Cerebellar cortex (tissue), 1 donor: ENCODE data around the gene CAPZB.

Experiments used
- DNase-seq: peaks from one replicate; pipeline ENCODE4 v3.0.0-alpha.2; 2015; ENCODE audit warnings: low spot score

CAPZB gene

GRCh38 chr1:19448491-19449439 is 36.6 kb downstream of the CAPZB start:
- no peak for DNase-seq

DNA sequence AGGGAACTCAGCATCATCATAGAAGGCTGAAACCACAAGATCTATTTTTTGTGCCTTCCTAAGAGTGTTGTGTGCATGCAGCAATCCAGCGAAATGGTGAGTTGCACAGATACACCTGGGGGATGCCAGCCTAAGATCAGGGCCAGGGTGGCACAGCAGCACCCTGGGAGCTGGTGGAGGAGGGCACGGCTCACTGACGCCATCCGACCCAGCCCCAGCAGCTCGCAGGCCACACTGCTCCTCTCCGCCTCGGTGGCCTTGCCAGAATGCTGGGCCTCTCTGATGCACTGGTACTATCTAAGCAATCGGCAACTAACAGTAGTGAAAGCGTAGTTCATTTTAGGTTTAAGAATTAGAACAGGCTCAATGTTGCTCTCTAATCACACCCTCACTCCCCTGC is 37.8 kb downstream of the CAPZB start:
- no peak for DNase-seq

DNA sequence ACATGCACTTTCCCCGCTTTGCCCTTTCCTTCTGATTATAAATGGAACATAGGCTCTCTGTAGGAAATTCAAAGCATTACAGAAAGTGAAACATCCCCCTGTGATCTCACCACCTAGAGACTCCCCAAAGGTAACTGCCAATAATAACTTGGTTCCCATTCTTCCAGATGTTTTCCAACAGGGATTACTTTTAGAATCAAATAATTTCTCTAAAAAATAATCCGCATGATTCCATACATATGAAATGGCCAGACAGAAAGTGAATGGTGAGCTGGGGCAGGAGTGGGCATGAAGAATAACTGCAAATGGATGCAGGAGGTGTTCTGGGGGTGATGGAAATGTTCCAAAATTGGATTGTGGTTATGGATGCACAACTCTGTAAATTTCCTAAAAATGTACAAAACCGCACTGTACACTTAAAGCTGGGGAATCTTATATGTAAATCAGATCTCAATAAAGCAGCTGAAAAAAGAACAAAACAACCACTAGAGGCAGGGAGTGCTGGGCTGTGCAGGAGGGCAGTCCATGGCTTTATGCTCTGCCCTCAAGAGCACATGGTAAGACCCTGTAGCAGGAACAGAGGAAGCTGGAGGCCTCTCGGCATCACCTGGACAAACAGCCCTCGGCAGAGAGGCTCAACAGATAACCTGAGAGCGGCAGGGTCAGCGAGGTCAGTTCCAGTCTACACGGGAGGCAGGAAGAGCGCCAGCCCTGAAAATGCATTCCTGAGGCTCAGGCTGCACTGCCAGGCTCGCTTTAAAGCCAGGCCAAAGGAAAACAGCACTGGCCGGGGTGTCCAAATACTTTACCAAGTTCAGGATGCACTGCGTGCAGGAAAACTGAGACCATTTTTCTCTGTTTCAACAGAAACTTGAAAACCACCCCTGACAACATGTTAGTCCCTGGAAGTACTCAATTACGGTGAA is 39.7 kb downstream of the CAPZB start:
- DNase-seq = no peak

DNA sequence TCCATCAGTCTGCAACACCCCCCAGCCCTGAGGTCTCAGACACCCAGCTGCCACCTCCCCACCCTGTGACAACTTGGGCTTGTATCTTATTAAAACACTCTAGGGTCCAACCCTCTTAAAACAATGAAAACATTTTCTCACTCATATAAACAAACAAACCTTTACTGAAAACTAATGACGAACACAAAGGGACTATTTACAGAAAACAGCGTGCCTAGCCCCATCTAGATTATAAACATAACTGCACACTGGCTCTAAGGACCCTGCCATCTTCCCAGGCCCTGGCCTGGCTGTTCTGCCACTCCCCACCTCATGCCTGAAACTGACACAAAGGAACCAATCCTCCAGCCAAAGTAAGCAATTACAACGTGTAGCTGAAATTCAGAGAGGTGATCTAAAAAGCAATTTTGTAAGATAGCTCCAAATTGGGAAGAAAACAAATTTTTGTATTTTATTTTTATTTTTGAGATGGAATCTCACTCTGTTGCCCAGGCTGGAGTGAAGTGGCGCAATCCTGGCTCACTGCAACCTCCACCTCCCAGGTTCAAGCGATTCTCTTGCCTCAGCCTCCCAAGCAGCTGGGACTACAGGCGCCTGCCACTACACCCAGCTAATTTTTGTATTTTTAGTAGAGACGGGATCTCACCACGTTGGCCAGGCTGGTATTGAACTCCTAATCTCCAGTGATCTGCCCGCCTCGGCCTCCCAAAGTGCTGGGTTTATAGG is 40.9 kb downstream of the CAPZB start:
- no peak for DNase-seq

- no peak for DNase-seq
Measured at GRCh38 chr1:19443326-19443725, 42.0 kb downstream of the CAPZB start.

- DNase-seq = no peak
Measured at GRCh38 chr1:19442154-19443096, 42.9 kb downstream of the CAPZB start.

DNA sequence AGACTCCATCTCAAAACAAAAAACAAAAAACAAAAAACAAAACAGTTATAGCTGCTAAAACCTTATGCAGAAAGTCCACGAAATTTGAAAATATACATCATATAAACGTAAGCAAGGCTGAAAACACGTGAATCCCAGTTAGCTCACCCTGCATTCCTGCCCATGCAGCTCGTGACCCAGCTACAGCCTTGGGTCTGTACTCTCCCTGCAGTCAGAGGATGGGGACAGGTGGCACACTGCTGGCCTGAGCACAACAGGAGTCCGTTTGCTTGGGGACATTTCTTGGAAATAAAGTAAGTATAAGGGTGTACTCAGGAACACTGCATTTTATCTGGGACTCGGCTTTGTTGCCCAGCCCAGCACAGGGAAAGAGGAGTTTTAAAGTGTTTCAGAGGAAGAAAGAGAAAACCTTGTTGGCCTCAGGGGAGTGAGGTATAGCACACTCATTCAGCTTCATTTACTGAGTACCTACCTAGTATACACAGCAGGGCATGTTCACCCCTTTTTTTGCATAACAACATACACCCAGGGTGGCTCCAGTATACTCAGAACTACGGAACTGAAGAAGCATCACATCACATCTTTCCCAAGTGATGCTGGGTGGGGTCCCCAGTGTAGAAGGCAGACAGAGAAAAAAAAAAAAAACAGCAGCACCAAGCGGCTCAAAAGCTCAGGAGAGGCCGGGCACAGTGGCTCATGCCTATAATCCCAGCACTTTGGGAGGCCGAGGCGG is 44.1 kb downstream of the CAPZB start:
- DNase-seq = peak; percentile 61

DNA sequence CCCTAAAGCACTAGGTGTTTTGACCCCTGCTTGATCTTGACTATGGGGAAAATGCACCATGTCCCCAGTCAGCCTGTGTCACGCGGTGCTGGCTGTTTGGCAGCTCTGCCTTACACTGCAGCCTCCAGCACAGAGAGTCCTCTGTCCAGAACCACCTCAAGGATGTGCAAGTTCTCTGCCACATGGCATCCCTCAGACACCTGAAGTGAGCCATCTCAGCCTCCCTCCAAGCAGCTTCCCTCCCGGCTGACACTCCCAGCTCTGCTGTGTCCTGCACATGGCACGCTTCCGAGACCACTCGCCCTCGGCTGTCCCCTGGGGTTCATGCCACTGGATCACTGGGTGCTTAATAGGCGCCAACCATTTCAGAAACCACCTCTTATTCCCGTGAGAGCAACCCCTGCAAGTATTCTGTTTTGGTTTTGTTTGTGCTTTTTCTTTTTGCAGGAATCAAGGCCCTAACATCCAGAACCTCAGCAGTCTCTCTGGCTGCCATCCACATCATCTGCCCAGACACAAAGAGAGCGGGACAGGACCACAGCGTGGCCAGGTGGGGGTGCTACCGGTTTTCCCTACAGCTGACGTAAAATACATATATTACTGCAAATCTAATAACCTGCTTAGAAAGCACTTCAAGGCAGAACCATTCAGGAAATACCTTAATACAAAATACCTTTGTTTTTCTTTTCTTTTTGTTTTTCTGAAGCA is 45.7 kb downstream of the CAPZB start:
- peak; percentile 48 for DNase-seq

DNA sequence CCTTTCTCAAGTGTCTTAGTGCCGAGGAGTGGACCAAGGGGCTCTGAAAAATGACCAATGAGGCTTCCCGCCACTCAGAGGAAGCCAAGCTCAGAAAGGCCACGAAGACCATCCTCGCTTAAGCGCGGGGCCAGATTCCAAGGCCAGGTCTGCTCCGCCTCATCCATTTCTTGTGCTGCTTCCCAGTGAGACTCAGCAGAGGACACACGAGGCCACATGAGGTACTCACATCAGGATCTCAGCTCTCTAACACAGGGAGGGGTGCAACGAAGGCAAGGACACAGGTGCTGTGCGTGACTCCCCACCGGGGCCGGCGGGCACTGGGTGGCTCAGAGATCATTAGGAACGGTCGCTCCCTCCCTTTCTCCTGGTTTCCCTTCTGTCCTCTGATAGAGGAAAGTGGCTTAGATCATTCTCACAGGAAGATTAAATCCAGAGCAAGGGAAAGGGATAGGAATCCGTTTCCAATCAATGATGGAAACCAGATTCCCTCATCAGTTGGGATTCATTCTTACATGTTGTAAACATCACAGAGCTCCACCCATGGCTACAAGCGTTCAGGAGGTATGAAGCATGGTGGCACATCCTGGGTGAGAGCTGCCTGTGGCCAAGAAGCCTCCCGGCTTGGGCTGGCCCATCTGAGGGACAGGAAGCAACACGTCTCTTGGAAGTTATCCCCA is 46.7 kb downstream of the CAPZB start:
- DNase-seq = no peak

GRCh38 chr1:19437891-19438294 is 47.4 kb downstream of the CAPZB start:
- DNase-seq = no peak

DNA sequence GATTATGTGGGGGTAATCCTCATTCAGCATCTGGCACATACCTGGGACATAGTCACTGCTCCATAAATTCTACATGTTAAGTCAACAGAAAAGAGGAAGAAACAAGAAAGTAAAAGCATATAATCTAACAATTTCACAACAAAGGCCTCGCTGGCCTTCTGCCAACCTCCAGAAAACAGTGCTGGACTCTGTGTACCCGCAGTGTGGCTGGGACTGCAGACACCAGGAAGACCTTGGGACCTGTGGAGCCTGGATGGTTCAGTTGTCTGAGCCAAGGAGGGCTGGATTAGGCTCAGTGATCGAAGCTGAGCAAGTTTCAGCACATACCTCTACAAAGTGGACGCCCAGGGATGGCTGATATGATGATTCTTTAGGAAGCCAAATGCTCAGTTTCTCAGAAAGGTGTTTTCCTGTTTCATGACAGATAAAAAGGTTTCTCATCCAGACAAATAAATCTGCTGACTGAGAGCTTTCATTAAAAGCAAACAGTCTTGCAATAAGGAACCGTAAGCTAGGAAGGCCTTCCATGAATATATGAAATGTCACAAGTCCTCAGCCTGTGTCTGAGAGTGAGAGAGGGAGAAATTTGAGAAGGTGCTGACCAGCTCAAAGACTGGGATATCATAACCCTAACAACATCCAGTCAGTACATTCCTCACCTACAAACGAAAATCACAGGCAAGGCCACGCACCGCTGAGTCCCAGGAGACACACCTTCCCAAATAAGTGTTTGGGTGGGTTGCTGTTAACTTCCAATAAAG is 48.4 kb downstream of the CAPZB start:
- DNase-seq = no peak

- DNase-seq = no peak
Measured at GRCh38 chr1:19435851-19436455, 49.4 kb downstream of the CAPZB start.

DNA sequence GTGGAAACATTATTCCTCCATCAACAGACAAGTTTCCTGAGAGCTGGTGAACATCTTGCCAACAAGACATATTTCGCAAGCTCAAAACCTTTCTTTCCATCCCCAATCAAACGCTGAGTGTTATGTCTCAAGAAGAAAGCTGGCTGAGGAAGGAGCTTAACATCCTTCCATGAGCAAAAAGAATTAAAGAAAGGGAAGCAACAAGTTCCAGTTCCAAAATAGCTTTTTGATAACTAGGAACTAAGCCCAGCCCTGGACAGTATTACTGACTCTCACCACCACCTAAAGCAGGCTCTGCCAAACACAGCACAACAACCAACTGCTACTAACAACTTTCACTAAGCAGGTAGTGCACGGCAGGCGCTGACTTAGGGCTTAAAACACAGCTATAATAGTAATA is 50.2 kb downstream of the CAPZB start:
- DNase-seq = no peak

DNA sequence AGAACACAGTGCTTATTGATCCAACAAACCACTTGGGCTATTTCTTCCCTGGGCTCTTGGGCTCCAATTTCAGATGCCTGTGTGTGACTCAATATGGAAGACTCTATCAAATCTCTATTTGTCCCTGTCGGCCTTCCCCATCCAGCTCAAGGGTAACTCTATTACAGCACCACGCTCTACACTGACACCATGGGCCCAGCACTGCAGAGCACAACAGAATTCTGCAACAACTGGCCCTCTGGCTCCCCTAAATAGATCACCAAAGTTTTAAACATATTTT is 51.7 kb downstream of the CAPZB start:
- no peak for DNase-seq

DNA sequence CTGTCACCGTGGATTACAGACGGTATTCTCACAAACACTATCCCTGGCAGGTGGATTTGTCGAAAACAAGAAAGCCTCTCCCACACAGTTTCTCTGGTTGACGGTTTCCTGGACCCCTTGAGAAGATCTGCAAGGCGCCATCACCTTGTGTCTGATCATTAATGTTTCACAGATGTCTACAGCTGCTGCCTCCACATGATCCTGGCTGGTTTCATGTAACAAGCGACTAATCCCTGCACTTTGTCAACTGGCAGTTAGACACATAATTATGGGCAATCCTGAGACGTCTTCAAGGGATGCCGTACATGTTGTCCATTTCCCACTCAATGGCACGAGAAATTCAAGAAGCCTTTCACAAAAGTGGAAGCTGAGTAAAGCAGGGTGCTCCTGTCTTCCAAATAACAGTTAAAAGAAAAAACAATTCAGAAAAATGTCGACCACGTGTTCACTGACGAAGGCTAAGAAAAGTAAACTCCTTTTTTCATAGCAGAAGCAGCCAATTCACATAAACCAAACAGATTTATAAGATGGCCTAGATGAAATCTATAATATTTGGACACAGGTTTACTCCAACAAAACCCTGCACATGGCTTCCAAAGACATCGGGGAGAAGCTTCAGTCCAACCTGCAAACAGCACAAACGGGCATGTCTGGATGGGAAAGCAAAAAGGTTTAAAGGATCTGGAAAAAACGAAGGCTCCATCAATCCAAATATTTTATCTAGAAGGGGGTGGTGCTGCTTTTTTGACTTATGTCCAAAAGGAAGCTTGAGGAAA is 52.2 kb downstream of the CAPZB start:
- DNase-seq = no peak

- no peak for DNase-seq
Measured at GRCh38 chr1:19430121-19431068, 54.9 kb downstream of the CAPZB start.
